HG02840 (cell line): Measurements from ENCODE around the gene CSNK2A3.
"Not testable (repeated sequence)": the region's sequence is repeated elsewhere in the genome, so short reads cannot be mapped to it uniquely, and the experiment has no call there.

Experiments
- ATAC-seq: cut with Tn5 transposase; IDR thresholded peaks from one replicate; pipeline ENCODE4 v1.9.1; 2021; ENCODE audit warnings: mild to moderate bottlenecking, moderate library complexity, moderate number of reproducible peaks; ENCODE audit not compliant: unreplicated experiment, low FRiP score

Gene CSNK2A3

GRCh38 chr11:11380883-11381282, 27.8 kb upstream of the CSNK2A3 start:
- ATAC-seq, result no peak

GRCh38 chr11:11380340-11380739, 27.3 kb upstream of the CSNK2A3 start:
- no peak for ATAC-seq

GRCh38 chr11:11379661-11380060, 26.6 kb upstream of the CSNK2A3 start:
- ATAC-seq, result no peak

- ATAC-seq, result no peak
Measured at GRCh38 chr11:11378184-11378940, 25.3 kb upstream of the CSNK2A3 start.

- ATAC-seq, result no peak
Measured at GRCh38 chr11:11374358-11375148, 21.5 kb upstream of the CSNK2A3 start.

GRCh38 chr11:11373934-11374333, 20.9 kb upstream of the CSNK2A3 start:
- no peak for ATAC-seq

- ATAC-seq, result no peak
Measured at GRCh38 chr11:11372461-11372860, 19.4 kb upstream of the CSNK2A3 start.

- no peak for ATAC-seq
Measured at GRCh38 chr11:11370962-11371303, 17.9 kb upstream of the CSNK2A3 start.

GRCh38 chr11:11370255-11370961, 17.4 kb upstream of the CSNK2A3 start:
- no peak for ATAC-seq

- ATAC-seq, result no peak
Measured at GRCh38 chr11:11366793-11367192, 13.7 kb upstream of the CSNK2A3 start.

GRCh38 chr11:11363674-11364073, 10.6 kb upstream of the CSNK2A3 start:
- ATAC-seq, result no peak

GRCh38 chr11:11359611-11360010, 6.6 kb upstream of the CSNK2A3 start:
- no peak for ATAC-seq

GRCh38 chr11:11356842-11357241, 3.8 kb upstream of the CSNK2A3 start:
- no peak for ATAC-seq

- ATAC-seq, result not testable (repeated sequence)
Measured at GRCh38 chr11:11351851-11352250, 1.2 kb downstream of the CSNK2A3 start.

- no peak for ATAC-seq
Measured at GRCh38 chr11:11351042-11351586, 1.9 kb downstream of the CSNK2A3 start.

GRCh38 chr11:11349870-11350337, 3.1 kb downstream of the CSNK2A3 start:
- no peak for ATAC-seq

- ATAC-seq, result no peak
Measured at GRCh38 chr11:11349106-11349825, 3.8 kb downstream of the CSNK2A3 start.

GRCh38 chr11:11348303-11348702, 4.7 kb downstream of the CSNK2A3 start:
- no peak for ATAC-seq

- no peak for ATAC-seq
Measured at GRCh38 chr11:11347592-11347991, 5.5 kb downstream of the CSNK2A3 start.

- no peak for ATAC-seq
Measured at GRCh38 chr11:11346303-11346702, 6.7 kb downstream of the CSNK2A3 start.
